OCI-LY7 (cell line): Measurements from ENCODE around the gene MAN1A1.

Experiments
- CTCF ChIP-seq: fragments of 200-600 bp; sonication (generic); conservative IDR thresholded peaks from 2 replicates; pipeline ENCODE4 v1.5.1; 2014; ENCODE audit warnings: mild to moderate bottlenecking, antibody characterized with exemption, low read length, moderate library complexity, mixed read lengths
- EZH2phosphoT487 ChIP-seq: fragments of 200-600 bp; sonication (generic); IDR thresholded peaks from 2 replicates; pipeline ENCODE4 v1.6.1; 2018; ENCODE audit warnings: low read depth, borderline replicate concordance, mild to moderate bottlenecking, mixed run types, antibody characterized with exemption, low read length, moderate library complexity, mixed read lengths

DNA sequence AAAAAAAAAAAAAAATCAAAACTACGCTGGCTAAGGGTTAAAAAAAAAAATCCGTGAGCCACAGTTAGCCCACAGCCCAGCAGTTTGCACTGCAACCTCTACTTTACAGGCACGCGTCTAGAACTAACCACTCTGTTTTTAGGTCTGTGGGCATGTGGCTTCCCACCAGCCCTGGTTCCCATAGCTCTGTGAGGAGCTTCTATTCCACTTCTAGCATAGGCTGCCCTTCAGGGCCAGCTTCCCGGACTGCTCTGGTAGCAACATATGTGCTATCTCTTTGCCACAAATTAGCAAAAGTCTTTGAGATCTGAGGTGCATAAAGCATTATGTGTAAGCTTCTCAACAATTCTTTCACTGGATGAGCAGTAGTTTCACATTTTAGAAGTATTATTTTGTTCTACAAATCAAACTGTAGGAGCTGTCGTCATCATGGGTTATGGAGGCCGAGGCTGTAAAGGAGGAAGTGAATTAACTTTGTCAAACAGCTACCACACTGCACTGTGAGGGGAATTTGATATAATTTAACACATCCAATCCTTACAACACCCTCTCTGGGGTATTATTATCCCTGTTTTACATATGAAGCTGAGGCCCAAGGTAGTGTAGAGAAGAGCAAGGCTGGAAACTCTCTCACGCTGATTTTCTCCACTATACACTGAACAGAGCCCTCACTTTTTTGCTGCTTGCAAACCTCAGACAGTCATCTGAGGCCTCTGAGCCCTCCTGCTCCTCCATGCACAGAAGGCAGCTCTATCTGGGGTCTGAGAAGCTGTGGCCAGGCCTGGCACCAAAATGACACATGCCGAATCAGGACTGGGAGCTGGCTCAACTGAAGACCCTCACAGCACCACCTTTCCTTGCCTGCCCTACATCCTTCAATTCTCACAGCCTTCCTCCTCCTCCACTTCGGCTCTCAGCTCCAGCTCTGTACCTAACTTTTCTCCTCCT is 35.4 kb downstream of the MAN1A1 start:
- no peak for TF ChIP-seq EZH2phosphoT487
- TF ChIP-seq CTCF, result no peak
